ENCODE results near the gene DAZAP2. TPM values are rescaled to one million over a fixed set of nuclear protein-coding genes. Genes with fewer than 3 reads are reported as not detected.

Gene DAZAP2, protein sequence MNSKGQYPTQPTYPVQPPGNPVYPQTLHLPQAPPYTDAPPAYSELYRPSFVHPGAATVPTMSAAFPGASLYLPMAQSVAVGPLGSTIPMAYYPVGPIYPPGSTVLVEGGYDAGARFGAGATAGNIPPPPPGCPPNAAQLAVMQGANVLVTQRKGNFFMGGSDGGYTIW
- total RNA-seq (2011; cell fraction: chromatin; rRNA removed; ENCODE audit: low replicate concordance) = 65.3 and 70.8 TPM in 2 replicates
- 50.3 and 56.7 TPM in 2 replicates for total RNA-seq (2011; cell fraction: nucleolus; rRNA removed)
- total RNA-seq (2011; cell fraction: nucleoplasm; rRNA removed) = 71.7 and 79.8 TPM in 2 replicates
- total RNA-seq (2014; rRNA removed) (111 and 116 TPM in 2 replicates), total RNA-seq (2014; rRNA removed; fragmentation: Illumina TruSeq; extraction: Trizol) (144 and 149 TPM in 2 replicates), total RNA-seq (2015; rRNA removed; fragmentation: Illumina TruSeq; extraction: Trizol) (194 and 195 TPM in 2 replicates), total RNA-seq (2021) (129 and 132 TPM in 2 replicates), polyA plus RNA-seq (2011; rRNA removed) (329 and 342 TPM in 2 replicates), polyA plus RNA-seq (2014; fragmentation: Illumina TruSeq; extraction: Trizol) (276 and 289 TPM in 2 replicates), polyA plus RNA-seq (2014; fragmentation: Nextera tagmentation; extraction: Ambion mirVana) (100 to 1,000 TPM; 364 to 668 TPM), polyA plus RNA-seq (2014; rRNA removed) (227 and 282 TPM in 2 replicates), polyA minus RNA-seq (2011; rRNA and poly(A)+ RNA removed) (188 and 248 TPM in 2 replicates), Bru-seq, nascent RNA (percentile 74 among the genes with signal in this experiment), BruChase-seq, experiment 1, labeled RNA remaining after a 2-hour chase (percentile 77 among the genes with signal in this experiment), BruChase-seq, experiment 2, labeled RNA remaining after a 6-hour chase (percentile 82 among the genes with signal in this experiment)
- 426 and 578 TPM in 2 replicates for polyA plus RNA-seq (2011; cell fraction: cytosol; rRNA removed)
- polyA plus RNA-seq (2011; cell fraction: nucleus; rRNA removed) = 135 and 184 TPM in 2 replicates
- 215 and 432 TPM in 2 replicates for polyA plus RNA-seq (2012)
- polyA minus RNA-seq (2011; cell fraction: cytosol; rRNA and poly(A)+ RNA removed) = 112 and 122 TPM in 2 replicates
- polyA minus RNA-seq (2011; cell fraction: nucleus; rRNA and poly(A)+ RNA removed) = 28.7 and 52.4 TPM in 2 replicates
- long read RNA-seq, experiment 1, transcript DAZAP2-201 (4 exons, 2,598 nt) = major isoform, 347 of 459 reads
- long read RNA-seq, experiment 1, transcript DAZAP2-214 (2 exons, 3,664 nt) = minor isoform, 14 of 459 reads
- long read RNA-seq, experiment 1, partial matches to known transcripts = 7 of 459 reads
- long read RNA-seq, experiment 1, other reads (novel, unspliced or antisense) = 82 of 459 reads
- long read RNA-seq, experiment 2, transcript DAZAP2-201 (4 exons, 2,598 nt) = major isoform, 68 of 164 reads
- long read RNA-seq, experiment 2, partial matches to known transcripts = 13 of 164 reads
- long read RNA-seq, experiment 2, other reads (novel, unspliced or antisense) = 77 of 164 reads
- long read RNA-seq, experiment 3, transcript DAZAP2-201 (4 exons, 2,598 nt) = major isoform, 230 of 240 reads
- long read RNA-seq, experiment 3, partial matches to known transcripts = 1 of 240 reads
- long read RNA-seq, experiment 3, other reads (novel, unspliced or antisense) = 5 of 240 reads

- Histone ChIP-seq H4K20me1 (replicated peaks; ENCODE audit: control insufficient read depth, insufficient read depth, low read length) (no peaks in the 10 kb centered on the region; the same call in 1 of the 2 replicates), H3K4me2 (ENCODE audit: insufficient read depth, low read length) (peak within 1 kb of the TSS; percentile 98), H3K9me3 (replicated peaks; ENCODE audit: control insufficient read depth, insufficient read depth, low read depth, low read length) (no peaks in the 10 kb centered on the region), H2AFZ (ENCODE audit: low read depth, low read length) (peak within 1 kb of the TSS; percentile 95), H3K27ac (ENCODE audit: extremely low read depth, low read depth, low read length) (peak within 1 kb of the TSS; percentile 100), H3K9me1 (ENCODE audit: control insufficient read depth, insufficient read depth, low read length) (no peaks in the 10 kb centered on the region), H3K79me2 (ENCODE audit: control insufficient read depth, insufficient read depth, low read length) (peaks cover 27% of the 10 kb centered on the region), H3K4me1 (replicated peaks in 1 of 2; ENCODE audit: control insufficient read depth in 2 of 2, insufficient read depth in 2 of 2, low read length in 2 of 2) (peaks cover 4 to 22% of the 10 kb centered on the region in 2 experiments; a peak in 4 of 5 replicates), H3K4me3 (peak within 1 kb of the TSS; percentile 93), H3K27me3 (ENCODE audit: control insufficient read depth in 2 of 2, insufficient read depth in 2 of 2, low read length in 2 of 2) (no peaks in the 10 kb centered on the region), H3K36me3 (ENCODE audit: control insufficient read depth, insufficient read depth, low read length) (peaks cover 40% of the 10 kb centered on the region), H3K9ac (ENCODE audit: insufficient read depth in 1 of 2, low read depth in 2 of 2, low read length in 2 of 2) (peak within 1 kb of the TSS; percentile 100)
- FAIRE-seq = peak; percentile 91
- intact Hi-C loops (cut with micrococcal nuclease) = loop anchor here (2.0 kb wide), 1 partner anchor 20 kb away; the partner anchor contains the start of gene POU6F1
- ATAC-seq = peak; percentile 98
- peak; percentile 96 to 99 (median 98) for DNase-seq (ENCODE audit: extremely low read depth in 1 of 4, low spot score in 3 of 4)
- in situ Hi-C loops (cut with MboI) = no loop called here
- WGBS (ENCODE audit: insufficient coverage, low coverage, missing lambda C conversion rate) = 1% methylated on average over 50 of the region's 70 CpGs
- BruUV-seq (replicated peaks) = TSS peak; percentile 45
- ChIA-PET CTCF (ENCODE audit: low intra/inter-chr PET ratio) (no interaction called here), POLR2A (interaction anchor here (0.5 to 4.6 kb wide), 23 partner anchors 10 to 1872 kb away, joined by 3 to 37 read pairs (median 4); partner anchors contain the start of genes CSRNP2, POU6F1, SLC11A2 and TFCP2)
- TF ChIP-seq ZC3H8 (IDR thresholded peaks at IDR 0.05) = no peak
- no peak for TF ChIP-seq ZFPM2 (CRISPR knock-in tag; IDR thresholded peaks at IDR 0.05)
- peak in 1 of 2 experiments; percentile 31; a peak in 1 of 4 replicates for TF ChIP-seq ZNF639 (CRISPR knock-in tag; conservative IDR thresholded peaks at IDR 0.05 in 1 of 2, IDR thresholded peaks at IDR 0.05 in 1 of 2)
- peak; percentile 96 for TF ChIP-seq TFE3 (CRISPR knock-in tag; IDR thresholded peaks at IDR 0.05)
- TF ChIP-seq GTF2E2 (tag; IDR thresholded peaks at IDR 0.05) = peak; percentile 74
- peak; percentile 70 for TF ChIP-seq HDAC2 (IDR thresholded peaks at IDR 0.05)
- no peak; the same call in none of the 2 replicates for TF ChIP-seq MYC (IDR thresholded peaks at IDR 0.05; ENCODE audit: low read depth, low read length)
- peak; percentile 91; the same call in 1 of the 2 replicates for TF ChIP-seq MYC (CRISPR knock-in tag; IDR thresholded peaks at IDR 0.05; ENCODE audit: borderline replicate concordance, low read depth)
- no peak for TF ChIP-seq RFX5 (IDR thresholded peaks at IDR 0.05; ENCODE audit: low read depth, low read length)
- no peak for TF ChIP-seq ZNF507 (tag; conservative IDR thresholded peaks at IDR 0.05)
- peak; percentile 60 for TF ChIP-seq C11orf30 (IDR thresholded peaks at IDR 0.05; ENCODE audit: low read depth)
- no peak for TF ChIP-seq ZNF583 (CRISPR knock-in tag; IDR thresholded peaks at IDR 0.05)
These were observed at the start of gene DAZAP2 for GRCh38 chr12:51238510-51239334. DAZAP2 (plus strand) TSS chr12:51238826; CDS start chr12:51238908, 82 bp downstream.

Data from K562 (cell line).